GM18517 (cell line): ENCODE measurements around the gene P2RX3.
"Not testable (repeated sequence)": the region's sequence is repeated elsewhere in the genome, so short reads cannot be mapped to it uniquely, and the experiment has no call there.

Experiments used
- ATAC-seq: cut with Tn5 transposase; IDR thresholded peaks from one replicate; pipeline ENCODE4 v1.9.1; 2021; ENCODE audit warnings: mild to moderate bottlenecking, moderate library complexity; ENCODE audit not compliant: unreplicated experiment

Gene P2RX3

DNA sequence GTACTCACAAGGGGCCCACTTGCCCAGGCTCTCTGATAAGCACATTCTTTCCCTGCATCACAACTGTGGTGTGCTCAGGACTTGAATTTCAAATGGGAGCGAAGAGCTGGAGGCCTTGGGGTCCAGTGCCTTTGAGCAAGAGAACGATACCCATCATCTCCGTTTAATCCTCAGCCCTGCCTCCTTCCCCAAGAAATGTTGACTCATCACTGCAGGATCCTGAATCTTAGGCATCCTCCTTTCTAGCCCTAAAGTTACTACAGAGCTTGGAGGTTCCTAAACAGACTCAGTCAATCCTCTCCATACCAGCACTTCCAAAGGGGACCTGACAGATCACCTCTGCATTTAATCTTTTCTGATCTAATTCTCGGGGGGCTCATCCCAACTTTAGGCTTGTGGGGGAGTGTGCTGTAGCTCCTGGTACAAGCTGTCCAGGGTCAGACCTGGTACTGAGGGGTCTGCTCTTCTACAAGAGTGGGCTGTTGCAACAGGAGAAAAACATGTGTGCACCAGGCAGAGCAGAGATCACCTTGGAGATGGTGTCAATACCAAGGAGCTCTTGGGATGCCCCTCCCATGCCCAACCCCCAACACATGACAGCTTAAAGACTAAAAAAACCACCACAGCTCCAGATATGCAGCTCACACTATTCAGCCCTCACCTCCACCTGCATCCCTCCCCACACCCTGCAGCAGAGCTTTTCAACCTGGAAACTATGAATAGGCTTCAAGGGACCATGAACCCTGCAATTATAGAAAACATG, 56.2 kb downstream of the P2RX3 start:
- no peak for ATAC-seq

DNA sequence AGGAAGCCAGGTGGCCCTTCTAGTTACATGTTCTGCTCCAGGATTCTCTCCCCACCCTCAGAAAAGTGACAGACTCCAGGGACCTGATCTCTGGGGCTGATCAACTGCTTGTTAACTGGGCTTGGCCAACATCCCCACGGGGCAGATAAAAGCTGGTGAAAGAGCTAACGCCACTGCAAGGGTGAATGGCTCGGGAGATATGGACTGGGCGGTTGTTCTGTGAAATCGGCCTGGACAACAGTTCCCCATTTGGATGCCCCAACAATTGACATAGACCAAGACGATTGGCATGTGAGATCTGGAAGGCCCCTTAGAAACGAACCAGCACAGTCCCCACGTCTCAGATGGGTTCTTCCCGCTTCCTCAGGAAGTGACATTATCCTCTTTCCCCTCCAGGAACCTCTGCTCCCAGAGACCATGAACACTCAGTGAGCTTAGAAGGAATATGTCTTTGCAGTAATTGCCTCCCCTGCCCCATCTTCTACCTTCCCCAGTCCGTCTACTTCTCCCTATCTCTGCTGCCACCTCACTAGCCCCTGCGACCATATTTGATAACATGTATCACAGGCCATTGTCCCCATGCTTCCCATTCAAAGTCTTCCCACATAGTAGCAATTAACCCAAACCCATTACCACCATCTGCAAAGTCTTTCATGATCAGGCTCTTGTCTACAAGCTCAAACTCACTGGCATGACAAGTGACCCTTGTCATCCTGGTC, 57.9 kb downstream of the P2RX3 start:
- no peak for ATAC-seq

DNA sequence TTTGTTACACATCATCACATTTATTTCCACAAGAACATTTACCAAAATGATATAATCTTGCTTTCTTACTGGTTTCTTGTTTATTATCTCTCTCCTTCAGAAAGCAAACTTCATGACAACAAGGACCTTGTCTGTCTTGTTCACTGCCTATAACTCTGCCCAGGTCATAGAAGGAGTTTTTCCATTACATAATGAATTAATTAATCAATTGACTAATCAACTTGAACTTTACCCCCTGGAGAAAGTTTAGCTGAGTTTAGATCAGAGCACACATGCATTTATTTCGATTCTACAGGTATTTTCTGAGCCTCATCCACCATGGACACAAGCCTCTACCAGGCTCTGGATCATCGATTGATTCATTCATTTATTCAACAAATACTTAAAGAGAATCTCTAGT, 58.6 kb downstream of the P2RX3 start:
- no peak for ATAC-seq

DNA sequence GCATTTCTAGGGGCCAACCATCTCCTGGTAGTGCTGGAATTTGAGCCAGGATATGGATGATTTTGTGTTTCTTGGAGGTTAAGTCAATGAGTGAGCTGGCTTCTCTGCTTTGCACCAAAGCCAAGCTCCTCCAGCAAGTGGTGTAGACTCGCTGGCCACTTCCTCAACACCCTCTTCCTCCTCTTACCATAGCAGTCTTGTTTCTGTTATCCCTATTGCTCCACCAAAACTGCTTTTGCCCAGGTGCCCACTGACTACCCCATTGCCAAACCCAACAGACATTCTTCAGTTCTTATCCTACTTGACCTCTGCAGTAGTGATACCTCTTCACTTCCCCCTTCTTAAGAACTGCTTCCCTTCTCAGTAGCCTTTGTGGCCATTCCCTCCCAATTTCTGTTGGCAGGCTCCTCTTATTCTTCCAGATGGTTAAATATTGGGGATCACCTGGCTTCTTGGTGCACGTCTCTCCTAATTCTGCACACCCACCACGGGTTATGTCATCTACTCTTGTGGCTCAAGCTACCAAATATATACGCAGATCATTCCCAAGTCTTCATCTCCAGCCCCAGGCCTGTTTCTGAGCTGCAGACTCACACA, 59.3 kb downstream of the P2RX3 start:
- no peak for ATAC-seq

DNA sequence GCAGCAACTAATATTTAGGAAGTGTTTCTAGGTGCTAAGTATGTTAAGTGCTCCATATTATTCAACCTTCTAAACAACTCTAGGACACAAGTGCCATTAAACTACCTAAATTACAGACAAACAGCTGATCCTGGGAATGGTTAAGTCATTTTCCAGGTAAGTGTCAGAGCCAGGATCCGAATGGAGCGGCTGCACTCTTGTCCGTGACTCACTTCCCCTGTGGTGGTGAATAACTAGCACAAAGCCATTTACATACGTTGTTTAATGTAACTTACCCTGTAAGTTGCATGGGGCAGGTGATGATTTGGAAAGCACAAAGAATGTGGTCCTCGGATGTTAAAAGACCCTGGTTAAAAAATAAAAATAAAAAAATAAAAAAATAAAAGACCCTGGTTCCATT, 61.1 kb downstream of the P2RX3 start:
- no peak for ATAC-seq

DNA sequence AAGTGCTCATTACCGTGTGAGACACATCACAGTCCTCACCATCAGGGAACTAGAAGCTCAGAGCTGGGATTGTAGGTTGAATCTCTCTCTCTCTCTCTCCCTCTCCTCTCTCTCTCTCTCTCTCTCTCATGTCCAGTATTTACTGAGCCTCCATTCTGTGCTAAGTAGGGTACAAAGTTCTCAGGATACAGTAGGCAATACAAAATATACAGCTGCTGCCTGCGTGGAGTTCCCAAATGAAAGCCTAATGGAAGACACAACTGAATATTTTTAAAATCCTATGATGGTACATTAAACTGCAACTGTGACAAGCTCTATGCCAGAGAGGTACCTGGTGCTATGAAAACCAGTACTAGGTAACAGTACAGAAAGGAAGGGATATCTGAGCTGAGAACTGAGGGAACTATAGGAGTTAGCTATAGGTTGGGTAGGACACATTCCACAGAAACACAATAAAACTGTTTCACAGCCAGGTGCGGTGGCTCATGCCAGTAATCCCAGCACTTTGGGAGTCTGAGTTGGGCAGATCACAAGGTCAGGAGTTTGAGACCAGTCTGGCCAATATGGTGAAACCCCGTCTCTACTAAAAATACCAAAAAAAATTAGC, 61.9 kb downstream of the P2RX3 start:
- ATAC-seq = no peak

DNA sequence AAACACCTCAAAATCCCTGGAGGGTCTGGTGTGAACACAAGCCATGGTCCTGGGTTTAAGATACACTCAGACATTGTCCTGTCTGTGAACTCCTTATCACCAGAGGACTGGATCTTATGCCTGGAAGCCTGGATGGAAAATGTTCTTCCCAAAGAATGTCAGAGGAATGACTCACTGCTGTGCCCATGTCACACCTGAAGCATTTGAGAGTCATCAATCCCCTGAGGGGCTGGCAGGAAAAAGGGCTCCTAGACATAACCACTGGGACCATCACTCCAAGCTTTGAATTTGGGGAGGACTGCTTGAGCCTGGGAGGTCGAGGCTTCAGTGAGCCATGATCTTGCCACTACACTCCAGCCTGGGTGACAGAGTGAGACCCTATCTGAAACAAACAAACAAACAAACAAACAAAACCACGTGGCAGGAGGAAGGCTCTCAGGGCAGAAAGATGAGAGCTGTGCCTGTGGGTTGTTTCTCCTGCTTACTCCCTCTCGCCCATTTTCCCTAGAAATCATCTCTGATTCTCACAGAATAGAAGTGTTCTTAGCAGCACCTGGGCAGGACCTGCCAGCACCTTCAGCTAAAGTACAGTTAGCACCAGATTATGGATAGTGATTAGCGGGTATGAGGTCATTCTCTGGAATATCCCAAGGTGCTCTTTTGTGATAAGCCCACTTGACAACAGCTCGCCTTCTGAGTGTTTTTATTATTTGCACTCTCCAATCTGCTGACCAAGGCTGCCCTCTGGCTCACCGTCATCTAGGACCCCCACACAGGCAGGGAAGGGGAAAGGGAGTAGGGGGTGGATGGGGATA, 64.2 kb downstream of the P2RX3 start:
- ATAC-seq = no peak

DNA sequence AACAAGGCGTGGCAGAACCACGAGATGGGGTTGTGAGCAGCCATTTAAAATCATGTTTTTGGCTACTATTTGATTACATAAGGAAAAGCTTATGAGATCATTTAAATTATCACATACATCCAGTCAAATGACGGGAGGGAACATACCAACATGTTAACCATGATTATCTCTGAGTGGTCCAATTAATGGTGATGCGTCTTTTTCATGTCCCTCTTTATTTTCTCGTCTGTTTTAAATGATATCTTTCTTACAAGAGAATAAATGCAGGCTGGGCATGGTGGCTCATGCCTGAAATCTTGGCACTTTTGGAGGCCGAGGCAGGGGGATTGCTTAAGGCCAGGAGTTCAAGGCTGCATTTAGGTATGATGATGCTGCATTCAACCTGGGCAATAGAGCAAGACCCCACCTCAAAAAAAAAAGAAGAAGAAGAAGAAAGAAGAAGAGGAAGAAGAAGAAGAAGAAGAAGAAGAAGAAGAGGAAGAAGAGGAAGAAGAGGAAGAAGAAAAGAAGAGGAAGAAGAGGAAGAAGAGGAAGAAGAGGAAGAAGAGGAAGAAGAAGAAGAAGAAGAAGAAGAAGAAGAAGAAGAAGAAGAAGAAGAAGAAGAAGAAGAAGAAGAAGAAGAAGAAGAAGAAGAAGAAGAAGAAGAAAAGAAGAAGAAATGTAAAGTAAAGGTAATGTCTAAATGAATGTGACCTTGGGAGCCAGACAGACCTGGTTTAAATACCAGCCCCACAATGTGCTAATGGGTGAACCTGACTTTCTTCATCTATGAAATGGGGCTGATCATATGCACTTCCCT, 65.0 kb downstream of the P2RX3 start:
- not testable (repeated sequence) for ATAC-seq

DNA sequence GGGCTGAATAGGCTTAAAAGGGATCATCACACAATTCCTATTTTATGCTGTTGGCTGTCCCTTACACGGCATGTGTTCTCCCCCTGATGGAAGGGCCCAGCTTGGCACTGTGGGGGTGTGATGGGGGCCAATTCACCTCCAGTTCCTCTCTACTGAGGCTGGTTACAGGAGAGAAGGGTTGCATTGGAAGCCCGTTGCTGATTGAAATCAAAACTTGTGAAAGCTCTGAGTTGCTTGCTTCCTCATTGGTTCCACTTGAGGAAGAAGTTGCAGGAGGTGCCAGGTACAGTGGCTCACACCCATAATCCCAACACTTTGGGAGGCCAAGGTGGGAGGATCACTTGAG, 65.6 kb downstream of the P2RX3 start:
- no peak for ATAC-seq

DNA sequence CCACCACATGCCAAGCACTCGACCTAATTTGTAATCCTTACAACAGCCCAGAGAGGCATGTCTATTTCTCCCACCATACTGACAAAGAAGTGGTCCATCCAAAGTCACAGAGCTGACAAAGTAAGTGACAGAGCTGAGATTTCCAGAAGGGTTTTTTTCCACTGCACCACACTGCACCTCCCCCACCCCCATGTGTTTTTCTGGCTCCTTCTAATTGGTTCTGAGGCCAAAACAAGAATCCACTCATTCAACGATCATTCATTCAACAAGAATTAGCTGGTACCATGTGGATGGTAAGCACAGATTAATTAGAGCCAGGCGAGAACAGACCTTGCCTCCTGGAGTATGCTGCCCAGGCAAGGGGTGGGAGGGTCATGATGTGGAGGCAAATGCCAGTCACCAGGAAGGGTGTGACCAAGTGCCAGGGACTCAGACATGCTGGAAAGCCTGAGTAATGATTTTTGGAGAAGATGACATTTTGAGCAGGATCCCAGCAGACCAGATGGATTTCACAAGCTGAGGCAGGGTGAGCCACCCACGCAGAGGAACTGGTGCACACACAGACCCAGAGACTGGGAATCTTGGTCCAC, 67.2 kb downstream of the P2RX3 start:
- ATAC-seq = no peak

DNA sequence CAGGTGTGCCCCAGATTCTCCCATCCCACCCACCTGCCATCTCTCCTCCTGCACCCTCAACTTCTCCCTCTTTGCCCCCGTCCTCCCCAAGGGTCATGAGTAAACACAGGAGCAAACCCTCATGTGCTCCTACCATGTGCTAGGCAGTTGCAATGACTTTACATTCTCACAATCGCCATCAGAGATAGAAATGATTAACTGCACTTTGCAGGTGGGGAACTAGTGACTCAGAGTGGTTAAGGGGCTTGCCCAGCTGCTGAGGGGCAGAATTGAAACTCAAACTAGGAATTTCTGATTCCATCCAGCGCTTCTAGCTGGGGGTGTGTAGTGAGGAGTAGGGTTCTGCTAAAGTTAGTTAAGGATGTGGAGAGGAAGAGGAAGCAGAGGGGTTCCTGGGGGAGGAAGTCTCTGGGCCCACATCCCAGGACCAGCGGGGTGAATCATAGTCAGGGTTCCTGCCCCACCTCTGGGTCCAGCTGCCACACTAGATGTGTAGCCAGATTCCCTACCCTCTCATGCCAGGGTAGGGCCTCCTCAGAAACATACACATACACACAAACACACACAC, 68.3 kb downstream of the P2RX3 start:
- peak; percentile 86 for ATAC-seq

DNA sequence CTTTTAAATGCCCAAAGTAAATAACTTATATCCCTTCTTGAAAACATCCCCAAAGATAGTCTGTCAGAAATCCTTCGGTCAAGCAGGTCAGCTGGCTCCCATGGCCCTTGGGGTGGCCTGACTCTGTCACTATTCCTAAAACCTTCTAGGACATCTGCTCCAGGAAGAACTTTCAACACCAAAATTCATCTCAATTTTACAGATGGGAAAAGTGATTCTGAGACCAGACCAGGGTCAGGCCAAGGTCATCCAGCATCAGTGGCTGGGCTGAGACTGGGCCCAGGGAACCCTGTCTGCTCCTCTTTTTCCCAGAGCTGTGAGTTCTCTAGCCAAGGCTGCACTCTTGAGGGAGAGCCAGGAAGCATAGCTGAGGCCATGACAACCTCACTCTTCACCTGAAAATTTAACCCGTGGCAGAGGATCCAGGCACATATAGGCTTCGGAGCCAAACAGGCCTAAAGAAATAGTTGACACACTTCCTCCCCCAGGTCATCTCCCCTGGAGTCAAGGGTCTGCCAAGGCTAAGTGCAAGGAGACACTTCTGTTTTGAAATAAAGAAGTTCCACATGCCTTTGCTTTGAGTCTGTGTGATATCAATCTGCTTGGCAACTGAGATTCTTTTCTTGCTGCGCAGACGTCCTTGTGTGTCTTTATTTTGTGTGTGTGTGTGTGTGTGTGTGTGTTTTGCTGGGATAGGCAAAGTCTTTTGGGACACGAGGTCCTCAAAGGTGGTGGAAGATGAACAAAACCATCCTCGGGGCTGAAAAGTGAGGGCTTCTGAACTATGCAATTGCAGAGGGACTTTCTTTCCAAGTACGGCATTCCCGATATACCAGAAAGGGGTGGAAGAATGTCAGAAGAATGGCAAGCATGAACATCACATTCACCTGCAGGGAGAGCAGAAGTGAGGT, 69.1 kb downstream of the P2RX3 start:
- no peak for ATAC-seq

DNA sequence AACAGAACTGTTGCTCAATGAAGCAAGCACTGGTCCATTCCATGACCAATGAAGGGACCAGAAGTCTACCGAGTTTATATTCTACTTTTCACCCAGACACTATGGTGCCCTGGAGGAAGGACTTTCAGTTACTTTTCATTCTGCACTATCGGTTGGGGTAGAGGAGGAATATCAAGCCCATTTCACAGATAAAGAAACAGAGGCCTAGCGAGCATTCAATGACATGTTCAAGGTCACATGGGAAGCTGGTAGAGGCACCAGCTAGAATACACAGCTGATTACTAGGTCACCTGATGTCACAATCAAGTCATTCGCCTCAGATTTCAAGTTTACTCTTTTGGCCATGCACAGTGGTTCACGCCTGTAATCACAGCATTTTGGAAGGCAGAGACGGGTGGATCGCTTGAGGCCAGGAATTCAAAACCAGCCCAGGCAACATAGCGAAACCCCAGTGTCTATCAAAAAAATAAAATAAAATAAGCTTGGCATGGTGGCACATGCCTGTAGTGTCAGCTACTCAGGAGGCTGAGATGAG, 69.9 kb downstream of the P2RX3 start:
- ATAC-seq = no peak

DNA sequence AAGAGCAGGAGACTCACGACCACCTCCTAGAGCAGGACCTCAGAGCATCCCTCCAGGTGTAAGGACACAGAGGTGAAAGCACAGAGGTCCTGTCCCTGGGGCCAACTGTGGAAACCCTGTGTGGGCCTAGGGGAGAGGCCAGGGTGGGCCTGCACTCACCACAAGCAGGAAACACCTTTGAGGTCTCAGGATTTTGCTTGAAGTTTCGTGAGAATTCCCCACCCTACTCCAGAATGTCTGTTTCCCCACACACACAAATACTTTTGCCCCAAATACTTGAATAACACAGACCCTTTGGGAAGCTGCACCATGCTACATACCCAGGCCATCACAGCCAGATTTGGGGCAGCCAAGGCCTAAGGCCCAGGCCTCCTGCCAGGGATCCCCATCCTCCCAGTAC, 70.6 kb downstream of the P2RX3 start:
- ATAC-seq = no peak

DNA sequence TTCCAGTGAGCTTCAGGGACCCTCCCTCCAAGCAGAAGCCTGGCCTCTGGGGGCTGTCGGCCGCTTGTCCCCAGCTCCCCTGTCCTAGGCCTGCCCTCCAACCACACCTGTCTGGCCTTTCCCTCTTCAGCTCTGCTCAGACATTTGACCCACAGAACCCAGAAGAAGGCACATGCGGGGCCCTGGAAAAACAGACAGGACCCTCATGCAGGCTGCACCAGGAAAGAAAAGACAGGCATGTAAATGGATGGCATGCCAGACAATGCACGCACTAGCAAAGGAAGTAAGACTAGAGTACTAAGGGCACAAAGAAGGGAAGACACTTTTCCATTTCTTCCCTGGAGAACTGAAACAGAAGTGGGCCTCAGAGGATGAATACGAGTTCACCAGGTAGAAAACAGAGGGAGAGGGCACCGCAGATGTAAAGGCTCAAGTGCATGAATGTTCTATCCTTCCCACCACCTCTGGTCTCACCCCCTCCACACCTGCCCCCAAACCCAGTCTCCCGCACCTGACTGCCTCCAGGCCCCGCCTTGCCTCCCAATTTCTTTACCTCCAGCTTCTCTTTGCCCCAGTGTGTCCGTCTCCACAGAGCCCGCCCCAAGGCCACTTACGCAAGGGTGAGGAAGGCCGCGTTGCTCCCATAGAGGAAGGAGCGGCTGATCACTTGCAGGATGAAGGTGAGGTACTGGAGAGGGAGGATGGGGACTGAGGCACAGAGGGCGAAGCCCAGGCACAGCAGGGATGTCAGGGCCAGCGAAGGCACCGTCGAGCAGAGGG, 71.4 kb downstream of the P2RX3 start:
- ATAC-seq = no peak

DNA sequence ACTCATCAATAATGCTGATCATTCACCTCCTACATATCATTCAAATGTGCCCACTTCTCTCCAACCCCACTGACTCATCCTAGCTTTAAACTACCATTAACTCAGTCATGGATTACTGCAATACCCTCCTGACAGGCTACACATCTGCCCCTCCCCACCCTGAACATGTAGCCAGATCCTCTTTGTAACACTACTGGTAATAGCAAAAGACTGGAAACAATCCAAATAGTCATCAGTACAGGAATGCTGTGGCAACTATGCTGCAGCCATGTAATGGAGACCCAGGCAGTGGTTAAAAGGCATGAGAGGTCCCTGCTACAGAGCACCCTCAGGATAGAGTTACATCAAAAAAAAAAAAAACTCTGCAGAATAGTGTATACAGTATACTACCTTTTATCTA, 72.1 kb downstream of the P2RX3 start:
- ATAC-seq = no peak

DNA sequence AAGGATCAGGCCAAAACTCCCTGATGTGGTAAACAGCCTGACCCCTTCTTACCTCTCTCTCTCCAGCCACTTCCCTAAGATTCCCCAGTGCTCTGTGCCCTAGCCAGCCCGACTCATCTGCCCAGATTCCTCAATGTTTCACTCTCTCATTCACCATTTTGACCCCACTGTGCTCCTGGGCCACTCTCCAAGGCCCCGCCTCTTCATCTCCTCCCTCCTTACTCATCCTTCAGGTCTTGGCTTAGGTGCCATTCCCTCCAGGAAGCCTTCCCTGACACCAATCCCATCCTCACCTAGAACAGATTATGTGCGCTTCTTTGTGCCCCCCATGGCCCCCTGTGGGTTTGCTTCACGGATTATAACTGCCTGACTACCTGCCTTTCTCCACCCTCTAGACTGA, 75.5 kb downstream of the P2RX3 start:
- ATAC-seq = no peak
